HCT116 (cell line): Measurements from ENCODE around the gene NHERF1.
A peak's percentile ranks its signal among the peaks of the same experiment; 100 is the strongest.

Experiments
- EGR1 ChIP-seq: IDR thresholded peaks from 2 replicates; pipeline ENCODE4 v1.6.1; 2012; ENCODE audit warnings: low read depth
- EZH2 ChIP-seq: fragments of 200-600 bp; sonication (generic); IDR thresholded peaks from 2 replicates; pipeline ENCODE4 v1.6.1; 2017; ENCODE audit warnings: antibody characterized with exemption, mixed run types
- EZH2phosphoT487 ChIP-seq: fragments of 200-600 bp; IDR thresholded peaks from 2 replicates; pipeline ENCODE4 v1.6.1; 2018; ENCODE audit warnings: antibody characterized with exemption, borderline replicate concordance
- FOSL1 ChIP-seq: IDR thresholded peaks from 2 replicates; pipeline ENCODE4 v1.6.1; 2012; ENCODE audit warnings: low read depth
- POLR2A ChIP-seq: IDR thresholded peaks from 2 replicates; pipeline ENCODE4 v1.7.0; 2011; ENCODE audit warnings: borderline replicate concordance; ENCODE audit not compliant: insufficient read depth, insufficient read length; ENCODE audit errors: extremely low read depth
- POLR2AphosphoS5 ChIP-seq: IDR thresholded peaks from 2 replicates; pipeline ENCODE4 v1.6.1; 2011; ENCODE audit warnings: mild to moderate bottlenecking, low read depth, low read length, moderate library complexity
- RAD21 ChIP-seq: IDR thresholded peaks from 2 replicates; pipeline ENCODE4 v1.6.1; 2012; ENCODE audit warnings: low read depth, mild to moderate bottlenecking
- SIN3A ChIP-seq: IDR thresholded peaks from 2 replicates; pipeline ENCODE4 v1.6.1; 2012; ENCODE audit warnings: low read depth
- SP1 ChIP-seq: IDR thresholded peaks from 2 replicates; pipeline ENCODE4 v1.6.1; 2012; ENCODE audit warnings: low read depth
- TCF7L2 ChIP-seq: IDR thresholded peaks from 2 replicates; pipeline ENCODE4 v1.7.0; 2011; ENCODE audit warnings: borderline replicate concordance, inconsistent platforms; ENCODE audit not compliant: insufficient read depth, insufficient read length; ENCODE audit errors: extremely low read depth
- YY1 ChIP-seq: IDR thresholded peaks from 2 replicates; pipeline ENCODE4 v1.6.1; 2011; ENCODE audit warnings: low read length, low read depth, moderate library complexity, mild to moderate bottlenecking; ENCODE audit not compliant: insufficient replicate concordance; ENCODE audit errors: extremely low read depth
- ZNF274 ChIP-seq: fragments of 200-500 bp; sonication (Bioruptor generic); IDR thresholded peaks from 2 replicates; pipeline ENCODE4 v1.6.1; 2014; ENCODE audit warnings: mild to moderate bottlenecking, low read depth, low read length, inconsistent platforms
- TF ChIP-seq, protein P1 (sequence below), 3 experiments: fragments of 200-600 bp in 1 of 3; sonication (generic) in 1 of 3; IDR thresholded peaks in 2 of 3; conservative IDR thresholded peaks in 1 of 3; 2 replicates each; pipeline ENCODE4 v1.5.1; 2012 to 2017; ENCODE audit warnings: low read depth in 2 of 3, low read length in 2 of 3, antibody characterized with exemption in 1 of 3, borderline replicate concordance in 1 of 3, control low read depth in 1 of 3, mild to moderate bottlenecking in 1 of 3, mixed read lengths in 1 of 3, mixed run types in 1 of 3, moderate library complexity in 1 of 3; ENCODE audit not compliant: insufficient read depth in 1 of 3

DNA sequence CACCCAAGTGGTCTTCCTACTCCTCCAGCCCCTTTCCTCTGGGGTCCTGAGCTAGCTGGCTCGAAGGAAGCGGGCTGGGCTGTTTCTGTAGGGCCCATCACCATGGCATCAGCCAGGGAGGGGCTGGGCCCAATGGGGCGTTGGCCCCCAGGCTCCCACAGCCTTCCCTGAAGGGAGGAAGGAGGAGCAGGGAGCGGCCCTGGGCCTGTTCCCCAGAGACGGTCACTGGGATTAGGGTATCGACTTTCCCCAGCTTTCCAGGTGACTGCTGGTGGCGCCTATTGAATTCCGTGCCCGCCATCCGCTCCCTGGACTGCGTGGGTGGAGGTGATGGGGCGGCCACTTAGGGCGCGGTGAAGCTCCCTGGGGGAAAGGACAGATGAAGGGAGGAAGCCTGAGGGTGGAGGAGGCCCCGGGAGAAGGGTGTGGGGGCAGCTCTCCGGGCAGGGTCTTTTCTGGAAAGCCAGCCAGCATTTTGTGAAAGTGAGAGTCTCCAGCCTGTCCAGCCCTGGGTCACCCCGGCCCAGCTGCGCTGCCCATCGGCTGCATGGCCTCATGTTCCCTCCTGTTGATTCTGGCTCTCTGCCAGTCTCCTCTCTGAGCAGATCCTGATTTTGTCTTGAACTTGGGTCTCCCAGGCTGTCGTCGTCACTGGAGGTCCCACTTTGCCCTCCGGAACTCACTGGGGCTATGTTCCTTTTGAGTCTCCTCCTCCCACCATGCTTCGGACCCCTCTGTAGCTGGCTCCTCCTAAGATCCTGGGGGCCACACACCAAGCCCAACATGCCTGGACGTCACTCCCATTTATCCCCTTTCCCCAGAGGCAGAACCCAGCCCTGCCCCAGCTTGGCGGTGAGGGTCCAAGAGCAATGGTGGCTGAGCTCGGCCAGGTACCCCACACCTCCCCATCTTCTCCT, 9.8 kb downstream of the NHERF1 start:
- TF ChIP-seq, protein P1, sequence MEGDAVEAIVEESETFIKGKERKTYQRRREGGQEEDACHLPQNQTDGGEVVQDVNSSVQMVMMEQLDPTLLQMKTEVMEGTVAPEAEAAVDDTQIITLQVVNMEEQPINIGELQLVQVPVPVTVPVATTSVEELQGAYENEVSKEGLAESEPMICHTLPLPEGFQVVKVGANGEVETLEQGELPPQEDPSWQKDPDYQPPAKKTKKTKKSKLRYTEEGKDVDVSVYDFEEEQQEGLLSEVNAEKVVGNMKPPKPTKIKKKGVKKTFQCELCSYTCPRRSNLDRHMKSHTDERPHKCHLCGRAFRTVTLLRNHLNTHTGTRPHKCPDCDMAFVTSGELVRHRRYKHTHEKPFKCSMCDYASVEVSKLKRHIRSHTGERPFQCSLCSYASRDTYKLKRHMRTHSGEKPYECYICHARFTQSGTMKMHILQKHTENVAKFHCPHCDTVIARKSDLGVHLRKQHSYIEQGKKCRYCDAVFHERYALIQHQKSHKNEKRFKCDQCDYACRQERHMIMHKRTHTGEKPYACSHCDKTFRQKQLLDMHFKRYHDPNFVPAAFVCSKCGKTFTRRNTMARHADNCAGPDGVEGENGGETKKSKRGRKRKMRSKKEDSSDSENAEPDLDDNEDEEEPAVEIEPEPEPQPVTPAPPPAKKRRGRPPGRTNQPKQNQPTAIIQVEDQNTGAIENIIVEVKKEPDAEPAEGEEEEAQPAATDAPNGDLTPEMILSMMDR (IDR thresholded peaks at IDR 0.05 in 2 of 3, conservative IDR thresholded peaks at IDR 0.05 in 1 of 3; ENCODE audit: borderline replicate concordance in 1 of 3, insufficient read depth in 1 of 3, low read depth in 2 of 3, low read length in 2 of 3), result no peak
- TF ChIP-seq POLR2AphosphoS5, result peak; percentile 41; the same call in 1 of the 2 replicates
- no peak for TF ChIP-seq RAD21
- TF ChIP-seq EZH2phosphoT487, result no peak
- TF ChIP-seq TCF7L2, result no peak
- TF ChIP-seq ZNF274, result no peak
- TF ChIP-seq EZH2, result no peak
- TF ChIP-seq SIN3A, result no peak
- TF ChIP-seq POLR2A, result no peak
- no peak for TF ChIP-seq YY1
- peak; percentile 100 for TF ChIP-seq EGR1
- TF ChIP-seq FOSL1, result no peak
- no peak for TF ChIP-seq SP1
